SK-N-SH treated with all-trans-retinoic acid at 6 μM for 48 hours (cell line): ENCODE data around the gene OR13C8.

Source experiments
- ARNTL ChIP-seq: fragments of 450-650 bp; formaldehyde crosslinking; IDR thresholded peaks from 2 replicates; pipeline ENCODE4 v1.5.0; 2020; ENCODE audit warnings: low read depth, mild to moderate bottlenecking, moderate library complexity, borderline replicate concordance
- BACH2 ChIP-seq: fragments of 250-450 bp; sonication (Bioruptor Pico); IDR thresholded peaks from 2 replicates; pipeline ENCODE4 v1.9.0; 2021; ENCODE audit warnings: mild to moderate bottlenecking, borderline replicate concordance
- CREB5 ChIP-seq: fragments of 250-450 bp; sonication (Bioruptor Pico); IDR thresholded peaks from 2 replicates; pipeline ENCODE4 v1.5.1; 2020; ENCODE audit warnings: low read depth, mild to moderate bottlenecking, moderate library complexity
- CSRNP3 ChIP-seq: fragments of 250-450 bp; sonication (Bioruptor Pico); IDR thresholded peaks from 2 replicates; pipeline ENCODE4 v1.5.1; 2021; ENCODE audit warnings: mild to moderate bottlenecking, moderate library complexity
- ESRRG ChIP-seq: fragments of 250-450 bp; sonication (Bioruptor Pico); IDR thresholded peaks from 2 replicates; pipeline ENCODE4 v1.6.1; 2021; ENCODE audit warnings: mild to moderate bottlenecking
- OSR1 ChIP-seq: fragments of 250-450 bp; sonication (Bioruptor Pico); IDR thresholded peaks from 2 replicates; pipeline ENCODE4 v1.8.0; 2022; ENCODE audit warnings: moderate library complexity, mild to moderate bottlenecking, inconsistent platforms
- PATZ1 ChIP-seq: fragments of 250-450 bp; sonication (Bioruptor Pico); IDR thresholded peaks from 2 replicates; pipeline ENCODE4 v1.8.0; 2020; ENCODE audit warnings: mild to moderate bottlenecking, moderate library complexity, borderline replicate concordance
- PPARA ChIP-seq: fragments of 250-450 bp; sonication (Bioruptor Pico); IDR thresholded peaks from 2 replicates; pipeline ENCODE4 v1.5.0; 2020; ENCODE audit warnings: mild to moderate bottlenecking, borderline replicate concordance
- RARB ChIP-seq: fragments of 250-450 bp; sonication (Bioruptor Pico); IDR thresholded peaks from 2 replicates; pipeline ENCODE4 v1.8.0; 2021; ENCODE audit warnings: mild to moderate bottlenecking, moderate library complexity
- SNAI2 ChIP-seq: fragments of 250-450 bp; sonication (Bioruptor Pico); IDR thresholded peaks from 2 replicates; pipeline ENCODE4 v1.5.0; 2020; ENCODE audit warnings: mild to moderate bottlenecking, moderate library complexity
- TCF4 ChIP-seq: fragments of 250-450 bp; sonication (Bioruptor Pico); IDR thresholded peaks from 2 replicates; pipeline ENCODE4 v1.8.0; 2021; ENCODE audit warnings: mild to moderate bottlenecking, moderate library complexity, borderline replicate concordance
- ZFP3 ChIP-seq: fragments of 250-450 bp; sonication (Bioruptor Pico); IDR thresholded peaks from 2 replicates; pipeline ENCODE4 v1.5.0; 2020; ENCODE audit warnings: mild to moderate bottlenecking, moderate library complexity
- ZFP30 ChIP-seq: fragments of 450-650 bp; formaldehyde crosslinking; IDR thresholded peaks from 2 replicates; pipeline ENCODE4 v1.5.0; 2022; ENCODE audit warnings: mild to moderate bottlenecking, moderate library complexity
- ZNF565 ChIP-seq: fragments of 450-650 bp; formaldehyde crosslinking; conservative IDR thresholded peaks from 2 replicates; pipeline ENCODE4 v1.5.0; 2020; ENCODE audit warnings: low read depth, mild to moderate bottlenecking, moderate library complexity

- TF ChIP-seq ARNTL (no peak), CREB5 (CRISPR knock-in tag) (no peak), BACH2 (CRISPR knock-in tag) (no peak), ZFP3 (CRISPR knock-in tag) (no peak), OSR1 (CRISPR knock-in tag) (no peak), SNAI2 (CRISPR knock-in tag) (no peak), PPARA (CRISPR knock-in tag) (no peak), CSRNP3 (CRISPR knock-in tag) (no peak), ESRRG (CRISPR knock-in tag) (no peak), ZFP30 (no peak), PATZ1 (CRISPR knock-in tag) (no peak), ZNF565 (CRISPR knock-in tag) (no peak), RARB (CRISPR knock-in tag) (no peak), TCF4 (no peak)
These were observed 49.1 kb downstream of the OR13C8 start, which contains the start of gene OR13C9 for GRCh38 chr9:104618104-104618503.
